ENCODE measurements around the gene TNPO3.

TNPO3 gene

DNA sequence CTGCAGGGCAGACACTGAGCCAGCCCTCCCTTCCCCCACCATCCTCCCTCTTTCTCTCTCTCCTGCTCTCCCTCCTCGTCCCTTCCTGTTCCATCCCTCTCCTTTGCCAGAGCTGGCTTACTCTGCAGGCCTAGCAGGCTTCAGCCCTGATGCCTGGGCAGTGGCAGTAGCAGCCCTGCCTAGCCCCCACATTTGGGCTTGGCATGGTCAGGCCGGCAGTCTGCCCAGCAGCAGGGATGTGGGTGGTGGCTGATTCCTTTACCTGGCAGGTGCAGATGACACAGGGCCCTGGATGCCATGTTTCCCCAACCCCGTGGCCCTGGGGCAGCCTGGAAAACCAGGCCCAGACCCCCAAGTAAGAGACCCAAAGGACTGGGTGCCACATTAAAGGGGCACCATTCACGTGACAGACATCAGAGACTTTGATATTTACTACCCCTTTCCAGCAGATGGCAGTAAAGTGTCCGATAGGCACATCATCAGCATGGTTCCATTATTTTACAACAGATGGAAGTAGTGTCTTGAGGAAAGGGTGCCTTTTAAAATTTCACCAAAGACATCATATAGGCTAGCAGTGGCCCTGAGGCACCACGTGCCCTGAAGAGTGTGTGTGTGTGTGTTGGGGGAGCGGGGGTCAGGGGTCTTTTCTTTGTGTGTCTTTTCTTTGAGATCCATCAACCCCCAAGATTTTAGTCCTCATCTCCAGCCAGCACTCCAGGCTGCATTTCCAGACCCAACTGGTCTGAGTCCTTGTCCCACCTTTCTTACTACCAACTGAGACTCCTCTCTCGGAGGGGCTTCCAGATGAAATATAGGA, 150.3 kb downstream of the TNPO3 start:
- no peak for DNase-seq

All from hippocampal formation (tissue), 2 donors.